H1 (cell line): Measurements from ENCODE around the gene WWC2. TPM values are rescaled to one million over a fixed set of nuclear protein-coding genes. Genes with fewer than 3 reads are reported as not detected.

Experiments used
- BRCA1 ChIP-seq: IDR thresholded peaks from 2 replicates; pipeline ENCODE4 v1.6.1; 2012; ENCODE audit warnings: low read depth, low read length, improper control_type of control experiment
- polyA plus RNA-seq, 7 experiments: library from polyadenylated mRNA; depleted of rRNA in 3 of 7; stranded (reverse) in 5 of 7; unstranded in 2 of 7; fragments of >200 nt in 5 of 7; fragments of 200-250 nt in 2 of 7; gene quantifications; 1 replicate in 5 of 7; 2 replicates in 1 of 7; 4 replicates in 1 of 7; pipeline versions ENCODE4 v1.2.1 to v1.2.3, GENCODE V29; 2011 to 2013; ENCODE audit warnings: missing spikeins in 2 of 7, mixed read lengths in 2 of 7
- total RNA-seq: library from RNA; stranded (reverse); fragmentation: NEBNext Ultra II Directional; extraction: Animal tissue kit (Norgen Biotek cat#: 25700); gene quantifications from 2 replicates; pipeline ENCODE4 v1.2.1, GENCODE V29; 2021

The WWC2 gene
- total and polyA plus RNA-seq, 2 of the 8 experiments (the other 6 are each of a cell fraction or from before 2014, with no cell fraction given), result 17.6 to 135 TPM

- TF ChIP-seq BRCA1, result no peak
Measured at GRCh38 chr4:183057255-183057654, 41.8 kb upstream of the WWC2 start (continued).
